Neural crest cell (in vitro differentiated cells): Measurements from ENCODE around the gene GIGYF1. TPM values are rescaled to one million over a fixed set of nuclear protein-coding genes. Genes with fewer than 3 reads are reported as not detected.
"Not testable (repeated sequence)": the region's sequence is repeated elsewhere in the genome, so short reads cannot be mapped to it uniquely, and the experiment has no call there.

Experiments
- DNase-seq: peaks from one replicate; pipeline ENCODE4 v3.0.0; 2021; ENCODE audit warnings: low read depth, mixed read lengths, low spot score
- H3K27ac Mint-ChIP-seq: one replicate; pipeline ENCODE4 v1.8.0; 2021; ENCODE audit warnings: mild to moderate bottlenecking, mixed read lengths; ENCODE audit not compliant: unreplicated experiment
- H3K27me3 Mint-ChIP-seq: 2 replicates; pipeline ENCODE4 v1.8.0; 2021; ENCODE audit warnings: low read depth, mild to moderate bottlenecking, mixed read lengths
- H3K36me3 Mint-ChIP-seq: 2 replicates; pipeline ENCODE4 v1.8.0; 2021; ENCODE audit warnings: low read depth, mild to moderate bottlenecking, mixed read lengths
- H3K4me1 Mint-ChIP-seq: 2 replicates; pipeline ENCODE4 v1.8.0; 2021; ENCODE audit warnings: mixed read lengths
- H3K4me3 Mint-ChIP-seq: one replicate; pipeline ENCODE4 v1.8.0; 2021; ENCODE audit warnings: mild to moderate bottlenecking, mixed read lengths
- H3K9me3 Mint-ChIP-seq: 2 replicates; pipeline ENCODE4 v1.8.0; 2021; ENCODE audit warnings: mixed read lengths
- total RNA-seq: library from RNA; stranded (reverse); gene quantifications from 2 replicates; pipeline ENCODE4 v1.2.1, GENCODE V29; 2021
- TF ChIP-seq, protein P1 (sequence below): fragments of 200-600 bp; sonication (generic); conservative IDR thresholded peaks from 2 replicates; pipeline ENCODE4 v1.5.0; 2021; ENCODE audit warnings: antibody characterized with exemption, mild to moderate bottlenecking

GIGYF1 gene
- total RNA-seq, 1 donor from 2014 or later, result 82.9 TPM

DNA sequence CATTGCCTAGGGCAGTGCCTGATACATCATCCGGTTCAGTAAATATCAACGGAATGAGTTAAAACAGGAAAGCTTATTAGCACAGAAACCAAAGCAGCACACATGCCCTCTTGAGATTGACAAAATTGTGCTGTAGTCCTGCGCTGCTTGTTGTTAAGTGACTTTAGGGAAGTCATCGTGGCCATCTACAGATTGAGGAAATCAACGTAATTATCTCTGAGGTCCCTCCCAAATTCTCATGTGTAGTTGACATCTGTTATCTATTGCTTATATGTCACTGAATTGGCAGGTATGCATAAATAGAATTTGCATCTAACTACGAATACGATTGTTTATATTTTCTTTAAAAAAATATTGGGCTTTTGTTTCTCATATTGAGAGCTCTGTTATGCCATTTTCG, 24.0 kb downstream of the GIGYF1 start:
- H3K27me3 Mint-ChIP-seq, result peaks cover 41% of the 10 kb centered on the region
- DNase-seq, result no peak
- H3K27ac Mint-ChIP-seq, result no peak overlapping the region
- no peaks in the 10 kb centered on the region for H3K9me3 Mint-ChIP-seq
- no peak overlapping the region for H3K4me3 Mint-ChIP-seq
- peaks cover 5% of the 10 kb centered on the region for H3K4me1 Mint-ChIP-seq
- TF ChIP-seq, protein P1, sequence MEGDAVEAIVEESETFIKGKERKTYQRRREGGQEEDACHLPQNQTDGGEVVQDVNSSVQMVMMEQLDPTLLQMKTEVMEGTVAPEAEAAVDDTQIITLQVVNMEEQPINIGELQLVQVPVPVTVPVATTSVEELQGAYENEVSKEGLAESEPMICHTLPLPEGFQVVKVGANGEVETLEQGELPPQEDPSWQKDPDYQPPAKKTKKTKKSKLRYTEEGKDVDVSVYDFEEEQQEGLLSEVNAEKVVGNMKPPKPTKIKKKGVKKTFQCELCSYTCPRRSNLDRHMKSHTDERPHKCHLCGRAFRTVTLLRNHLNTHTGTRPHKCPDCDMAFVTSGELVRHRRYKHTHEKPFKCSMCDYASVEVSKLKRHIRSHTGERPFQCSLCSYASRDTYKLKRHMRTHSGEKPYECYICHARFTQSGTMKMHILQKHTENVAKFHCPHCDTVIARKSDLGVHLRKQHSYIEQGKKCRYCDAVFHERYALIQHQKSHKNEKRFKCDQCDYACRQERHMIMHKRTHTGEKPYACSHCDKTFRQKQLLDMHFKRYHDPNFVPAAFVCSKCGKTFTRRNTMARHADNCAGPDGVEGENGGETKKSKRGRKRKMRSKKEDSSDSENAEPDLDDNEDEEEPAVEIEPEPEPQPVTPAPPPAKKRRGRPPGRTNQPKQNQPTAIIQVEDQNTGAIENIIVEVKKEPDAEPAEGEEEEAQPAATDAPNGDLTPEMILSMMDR, result no peak
- H3K36me3 Mint-ChIP-seq, result no peaks in the 10 kb centered on the region

DNA sequence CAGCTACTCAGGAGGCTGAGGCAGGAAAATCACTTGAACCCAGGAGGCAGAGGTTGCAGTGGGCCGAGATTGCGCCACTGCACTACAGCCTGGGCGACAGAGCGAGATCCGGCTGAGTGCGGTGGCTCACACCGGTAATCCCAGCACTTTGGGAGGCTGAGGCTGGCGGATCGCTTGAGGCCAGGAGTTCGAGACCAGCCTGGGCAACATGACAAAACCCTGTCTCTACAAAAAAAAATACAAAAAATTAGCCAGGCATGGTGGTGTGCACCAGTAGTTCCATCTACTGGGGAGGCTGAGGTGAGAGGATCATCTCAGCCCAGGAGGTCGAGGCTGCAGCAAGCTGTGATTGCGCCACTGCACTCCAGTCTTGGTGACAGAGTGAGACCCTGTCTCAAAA, 24.9 kb downstream of the GIGYF1 start:
- not testable (repeated sequence) for DNase-seq, H3K27ac Mint-ChIP-seq, H3K9me3 Mint-ChIP-seq, H3K4me3 Mint-ChIP-seq, H3K4me1 Mint-ChIP-seq, H3K36me3 Mint-ChIP-seq
- peaks cover 41% of the 10 kb centered on the region for H3K27me3 Mint-ChIP-seq

- no peaks in the 10 kb centered on the region for H3K9me3 Mint-ChIP-seq
- peaks cover 39% of the 10 kb centered on the region for H3K27me3 Mint-ChIP-seq
- no peak overlapping the region for H3K4me3 Mint-ChIP-seq
- TF ChIP-seq, protein P1, result no peak
- no peak for DNase-seq
- no peaks in the 10 kb centered on the region for H3K36me3 Mint-ChIP-seq
- H3K27ac Mint-ChIP-seq, result no peak overlapping the region
- peaks cover under 1% of the 10 kb centered on the region for H3K4me1 Mint-ChIP-seq
Measured at GRCh38 chr7:100668069-100668449, 26.0 kb downstream of the GIGYF1 start.

DNA sequence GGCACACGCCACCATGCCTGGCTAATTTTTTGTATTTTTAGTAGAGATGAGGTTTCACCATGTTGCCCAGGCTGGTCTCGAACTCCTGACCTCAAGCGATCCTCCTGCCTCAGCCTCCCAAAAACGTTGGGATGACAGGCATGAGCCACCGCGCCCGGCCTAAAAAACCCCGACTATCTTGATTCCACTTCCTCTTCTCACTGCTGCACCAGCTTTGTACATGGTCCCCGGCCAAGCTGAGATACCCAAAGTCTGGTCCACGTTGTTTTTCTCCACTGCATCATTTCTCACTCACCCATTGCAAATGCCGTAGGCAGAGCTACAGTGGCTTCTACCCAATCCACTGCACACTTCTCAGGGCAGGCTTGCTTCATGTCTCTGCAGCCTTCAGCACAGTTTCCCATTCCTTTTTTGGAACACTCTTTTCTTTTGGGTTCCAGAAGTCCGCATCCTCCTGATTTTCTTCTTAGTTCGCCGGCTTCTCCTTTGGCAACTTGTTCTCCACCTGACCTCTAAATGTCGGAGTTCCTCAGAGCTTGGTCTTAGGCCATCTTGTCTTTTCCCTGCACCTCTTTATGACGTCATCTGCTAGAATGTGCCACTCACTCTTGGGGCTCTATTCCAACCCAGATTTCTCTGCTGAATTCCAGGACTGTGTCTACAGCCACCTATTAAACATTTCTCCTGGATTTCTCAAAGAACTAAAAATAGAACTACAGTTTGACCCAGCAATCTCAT, 26.6 kb downstream of the GIGYF1 start:
- Mint-ChIP-seq H3K36me3 (no peaks in the 10 kb centered on the region), H3K27me3 (peaks cover 37% of the 10 kb centered on the region), H3K9me3 (no peaks in the 10 kb centered on the region), H3K4me1 (no peaks in the 10 kb centered on the region), H3K4me3 (no peak overlapping the region), H3K27ac (no peak overlapping the region)
- TF ChIP-seq, protein P1, result no peak
- no peak for DNase-seq

GRCh38 chr7:100665168-100665726, 28.8 kb downstream of the GIGYF1 start:
- H3K4me1 Mint-ChIP-seq, result no peaks in the 10 kb centered on the region
- no peak overlapping the region for H3K4me3 Mint-ChIP-seq
- DNase-seq, result no peak
- TF ChIP-seq, protein P1, result no peak
- no peaks in the 10 kb centered on the region for H3K36me3 Mint-ChIP-seq
- H3K27ac Mint-ChIP-seq, result no peak overlapping the region
- no peaks in the 10 kb centered on the region for H3K9me3 Mint-ChIP-seq
- peaks cover 28% of the 10 kb centered on the region for H3K27me3 Mint-ChIP-seq

DNA sequence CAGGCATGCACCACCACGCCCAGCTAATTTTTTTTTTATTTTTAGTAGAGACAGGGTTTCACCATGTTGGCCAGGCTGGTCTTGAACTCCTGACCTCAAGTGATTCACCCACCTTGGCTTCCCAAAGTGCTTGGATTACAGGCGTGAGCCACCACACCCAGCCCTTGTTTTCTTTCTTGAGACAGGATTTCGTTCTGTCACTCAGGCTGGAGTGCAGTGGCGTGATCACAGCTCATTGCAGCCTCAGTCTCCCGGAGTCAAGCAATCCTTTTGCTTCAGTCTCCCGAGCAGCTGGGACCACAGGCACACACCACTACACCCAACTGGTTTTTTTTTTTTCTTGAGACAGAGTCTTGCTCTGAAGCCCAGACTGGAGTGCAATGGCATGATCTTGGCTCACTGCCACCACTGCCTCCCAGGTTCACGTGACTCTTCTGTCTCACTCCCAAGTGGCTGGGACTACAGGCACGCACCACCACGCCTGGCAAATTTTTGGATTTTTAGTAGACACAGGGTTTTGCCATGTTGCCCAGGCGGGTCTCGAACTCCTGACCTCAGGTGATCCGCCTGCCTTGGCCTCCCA, 31.8 kb downstream of the GIGYF1 start:
- H3K36me3 Mint-ChIP-seq, DNase-seq, H3K9me3 Mint-ChIP-seq, H3K4me1 Mint-ChIP-seq, H3K4me3 Mint-ChIP-seq, H3K27ac Mint-ChIP-seq: not testable (repeated sequence)
- H3K27me3 Mint-ChIP-seq, result peaks cover 40% of the 10 kb centered on the region
